Measurements from ENCODE around the gene KCNB1. TPM values are rescaled to one million over a fixed set of nuclear protein-coding genes. Genes with fewer than 3 reads are reported as not detected.
A peak's percentile ranks its signal among the peaks of the same experiment; 100 is the strongest.

Gene KCNB1
- total RNA-seq, 1 donor from 2014 or later = 0.52 TPM

DNA sequence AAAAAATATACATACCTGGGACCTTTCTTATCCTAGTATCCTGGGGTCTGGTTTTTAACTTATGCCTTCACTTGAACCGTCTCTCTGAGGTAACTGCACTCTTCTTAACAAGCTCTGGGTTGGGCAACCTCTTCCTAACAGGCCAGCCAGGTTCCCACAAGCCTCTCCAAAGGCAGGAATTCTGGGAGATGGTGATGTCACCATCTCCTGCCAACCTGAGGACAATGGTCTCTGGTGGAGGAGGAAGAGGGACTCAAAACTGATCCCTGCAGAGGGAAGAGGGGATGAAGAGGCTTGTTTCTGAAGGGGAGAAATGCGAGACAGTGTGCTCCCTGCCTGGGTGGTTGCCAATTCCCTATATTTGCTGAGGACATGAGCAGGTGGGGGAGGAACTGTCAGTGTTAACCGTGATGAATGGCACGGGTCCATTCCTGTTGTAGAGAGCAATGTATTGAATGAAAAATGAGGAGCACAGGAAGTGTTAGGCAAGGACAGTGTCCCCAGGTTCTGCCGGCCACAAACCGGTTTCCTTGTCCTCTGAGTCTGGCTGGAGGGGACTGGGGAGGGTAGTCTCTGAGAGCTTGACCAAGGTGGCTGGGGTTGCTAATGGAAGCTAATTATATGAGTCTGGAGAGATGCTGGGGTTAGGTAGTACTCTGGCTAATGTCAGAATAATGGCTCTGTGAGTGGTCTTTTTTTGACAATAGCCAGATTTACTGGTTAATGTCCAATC is 95.5 kb downstream of the KCNB1 start:
- ATAC-seq = no peak

DNA sequence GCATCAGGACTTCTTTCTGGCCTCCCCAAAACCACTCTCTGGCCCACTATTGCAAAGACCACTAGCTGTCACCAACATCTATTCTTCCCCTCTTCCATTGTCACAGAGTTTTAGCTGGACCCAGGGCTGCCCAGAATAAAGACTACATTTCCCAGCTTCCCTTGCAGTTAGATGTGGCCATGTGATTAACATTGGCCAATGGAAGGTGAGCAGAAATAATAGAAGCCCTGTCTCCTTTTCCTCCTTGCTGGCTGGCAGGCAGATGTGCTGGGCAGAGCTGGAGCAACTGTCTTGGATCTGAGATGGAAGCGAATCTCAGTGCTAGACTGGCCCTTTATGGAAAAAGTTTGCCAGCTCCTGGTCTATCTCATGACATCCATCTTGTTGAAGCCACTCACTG is 97.0 kb downstream of the KCNB1 start:
- peak; percentile 44 for ATAC-seq

DNA sequence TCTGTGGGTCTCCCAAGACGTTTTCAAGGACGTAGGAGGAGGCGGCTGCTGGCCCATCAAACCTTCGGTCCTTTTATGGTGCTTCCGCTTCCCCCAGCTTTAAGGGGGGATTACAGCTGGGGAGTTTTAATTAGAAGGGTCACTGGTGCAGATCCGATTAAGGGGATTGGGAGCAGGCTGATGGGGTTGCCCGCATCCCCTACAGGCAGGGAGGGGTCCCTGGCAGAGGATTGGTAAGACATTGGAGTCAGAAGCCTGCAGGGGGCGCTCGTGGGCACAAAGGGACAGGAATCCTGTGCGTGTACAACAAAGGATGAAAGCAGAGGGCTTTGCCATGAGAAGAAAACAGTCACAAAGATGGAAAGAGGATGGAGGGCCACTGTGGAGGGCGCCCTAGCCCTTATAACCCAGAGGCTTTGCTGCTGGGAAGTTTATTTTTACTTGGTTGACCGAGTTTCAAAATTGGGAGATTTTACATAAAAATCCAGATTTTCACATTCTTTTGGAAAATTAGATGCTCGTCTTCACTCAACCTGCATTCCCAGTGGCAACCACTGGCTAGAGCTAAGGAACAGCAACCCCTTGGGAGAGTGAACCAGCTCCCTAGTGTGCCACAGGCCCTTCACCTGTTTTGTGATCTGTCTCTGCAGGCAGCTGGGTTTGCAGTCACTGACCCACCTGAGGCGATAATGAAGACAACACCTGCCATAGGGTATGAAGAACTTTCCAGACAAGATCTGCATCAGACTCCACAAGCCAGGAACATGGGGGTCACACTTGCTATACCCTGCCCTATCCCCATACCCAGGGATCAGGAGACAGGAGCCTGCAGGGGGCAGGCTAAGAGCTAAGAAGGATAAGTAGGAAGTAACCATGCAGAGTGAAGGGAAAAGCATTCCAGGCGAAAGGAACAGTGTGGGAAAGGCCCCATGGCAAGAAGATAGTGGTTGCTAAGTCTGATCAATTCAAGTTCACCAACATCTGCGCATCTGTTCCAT is 97.7 kb downstream of the KCNB1 start:
- ATAC-seq = peak; percentile 33

DNA sequence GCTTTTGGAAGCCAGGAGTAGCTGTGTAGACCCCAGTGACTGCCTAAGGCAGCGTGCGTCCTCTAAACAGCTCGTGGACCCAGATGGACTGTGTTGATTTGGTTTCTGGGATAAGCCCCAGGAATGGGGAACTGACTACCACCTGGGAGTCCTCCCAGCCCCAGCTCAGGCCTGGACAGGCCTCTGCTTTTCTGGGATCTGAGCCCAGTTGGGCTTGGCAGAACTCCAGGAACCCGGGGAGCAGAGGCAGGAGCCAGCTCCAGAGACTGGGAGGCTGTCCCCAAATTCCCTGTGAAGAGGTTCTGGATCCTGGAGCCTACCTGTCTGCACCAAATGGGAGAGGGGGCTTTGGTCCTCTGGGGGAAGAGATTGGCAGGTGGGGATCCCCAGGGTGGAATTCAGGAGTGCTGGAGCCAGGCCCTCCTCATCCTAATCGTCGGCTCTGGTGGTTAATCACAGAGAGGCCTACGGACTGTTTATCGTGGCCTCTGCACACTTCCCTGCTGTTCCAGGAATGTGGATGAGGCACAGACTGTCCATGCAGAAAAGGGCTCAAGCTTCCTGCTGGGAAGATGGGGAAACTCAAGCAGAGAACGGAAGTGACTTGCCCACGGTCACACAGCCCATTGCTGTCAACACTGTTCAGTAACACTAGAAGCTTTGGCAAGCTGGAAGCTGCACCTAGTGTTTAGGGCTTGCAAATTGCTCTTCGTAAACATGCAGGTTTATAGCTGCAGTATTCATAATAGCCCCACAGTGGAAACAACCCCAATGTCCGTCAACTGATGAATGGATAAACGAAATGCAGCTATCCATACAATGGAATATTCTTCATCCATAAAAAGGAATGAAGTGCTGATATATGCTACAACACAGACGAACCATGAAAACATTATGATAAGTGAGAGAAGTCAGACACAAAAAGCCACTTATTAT is 100.6 kb downstream of the KCNB1 start:
- ATAC-seq = peak; percentile 86

GRCh38 chr20:49380337-49380780 is 102.1 kb downstream of the KCNB1 start:
- ATAC-seq = no peak

GRCh38 chr20:49379338-49379737 is 103.1 kb downstream of the KCNB1 start:
- ATAC-seq = no peak

DNA sequence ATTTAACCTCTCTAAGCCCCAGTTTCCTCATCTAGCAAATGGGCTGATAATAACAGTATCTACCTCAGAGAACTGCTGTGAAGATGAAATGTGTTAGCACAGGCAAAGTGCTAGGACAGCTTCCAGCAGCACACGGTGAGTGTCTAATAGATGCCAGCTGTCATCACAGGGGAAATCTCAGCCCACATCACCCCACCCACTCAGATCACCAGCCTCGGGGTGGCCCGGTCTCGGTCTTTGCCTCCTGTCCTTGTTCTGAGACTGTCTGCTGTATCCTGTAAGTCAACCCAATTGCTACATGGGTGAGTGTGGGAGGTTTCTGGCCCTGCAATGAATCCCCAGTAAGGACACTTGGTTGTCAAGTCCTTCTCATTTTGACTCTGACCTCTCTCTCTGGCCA is 105.1 kb downstream of the KCNB1 start:
- no peak for ATAC-seq

DNA sequence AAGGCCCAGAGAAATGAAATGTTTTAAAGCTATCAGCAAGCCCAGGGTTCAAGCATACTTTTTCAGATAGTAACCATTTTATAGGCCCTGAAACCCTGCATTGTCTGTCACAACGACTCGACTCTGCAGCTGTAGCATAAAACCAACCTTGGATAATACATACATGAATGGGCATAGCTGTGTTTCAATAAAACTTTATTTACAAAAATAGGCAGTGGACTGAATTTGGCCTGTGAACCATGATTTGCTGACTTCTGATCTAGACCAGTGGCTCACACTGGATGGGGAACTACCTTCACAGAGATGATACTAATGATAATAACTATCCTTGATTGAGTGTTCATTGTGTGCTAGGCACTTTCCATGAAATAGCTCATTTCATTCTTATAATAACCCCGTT is 107.3 kb downstream of the KCNB1 start:
- no peak for ATAC-seq

DNA sequence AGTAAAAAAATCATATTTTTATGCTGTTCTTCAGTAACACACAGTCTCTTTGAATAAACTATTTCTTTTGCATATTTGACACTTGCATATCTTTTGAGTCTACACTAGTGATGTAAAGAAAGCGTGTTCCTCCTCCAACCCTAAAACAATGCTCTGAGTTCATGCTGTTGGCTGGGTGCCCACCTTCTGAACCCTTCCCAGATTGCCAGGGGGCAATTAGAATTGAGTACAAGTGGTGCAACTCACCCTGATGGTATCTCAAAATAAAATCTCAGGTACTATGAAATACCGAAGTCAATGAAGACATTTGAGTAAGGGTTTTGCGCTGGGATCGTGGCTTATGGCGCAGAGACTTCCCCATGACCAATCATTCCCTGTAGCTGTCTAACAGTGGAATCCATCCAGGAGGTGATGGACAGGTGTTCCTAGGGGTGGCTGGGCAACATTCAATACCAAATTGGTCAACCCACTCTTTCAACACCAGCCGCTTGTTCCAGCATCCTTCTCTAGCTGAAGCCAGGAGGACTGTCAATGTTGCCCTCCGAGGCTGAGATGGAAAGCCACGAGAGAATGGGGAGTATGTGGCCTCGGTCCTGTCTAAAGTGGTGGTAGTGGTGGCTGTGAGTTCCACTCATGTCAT is 110.3 kb downstream of the KCNB1 start:
- no peak for ATAC-seq

GRCh38 chr20:49368596-49368995 is 113.9 kb downstream of the KCNB1 start:
- no peak for ATAC-seq

- no peak for ATAC-seq
Observed at GRCh38 chr20:49367113-49367512, 115.4 kb downstream of the KCNB1 start.

DNA sequence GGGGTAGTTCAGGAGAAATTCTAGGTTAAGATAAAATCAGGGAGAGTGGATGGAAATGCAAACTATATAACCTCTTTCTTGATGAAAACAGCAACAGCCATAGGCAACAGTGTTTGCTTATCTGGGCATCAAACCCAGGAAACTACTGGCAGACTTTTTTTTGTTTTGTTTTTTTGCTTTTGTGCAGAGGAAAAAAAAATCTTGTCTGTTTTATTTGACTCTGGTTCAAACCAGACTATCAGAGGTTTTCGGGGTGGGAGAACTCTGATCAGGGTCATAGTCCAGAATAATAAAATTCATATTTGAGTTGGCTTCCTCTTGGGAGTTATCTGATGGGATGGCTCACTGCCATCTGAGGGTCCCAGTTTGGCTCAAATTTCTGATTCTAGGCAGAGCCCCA is 115.8 kb downstream of the KCNB1 start:
- no peak for ATAC-seq

GRCh38 chr20:49361862-49362660 is 120.4 kb downstream of the KCNB1 start:
- ATAC-seq = no peak

GRCh38 chr20:49360242-49360968 is 122.1 kb downstream of the KCNB1 start:
- no peak for ATAC-seq

DNA sequence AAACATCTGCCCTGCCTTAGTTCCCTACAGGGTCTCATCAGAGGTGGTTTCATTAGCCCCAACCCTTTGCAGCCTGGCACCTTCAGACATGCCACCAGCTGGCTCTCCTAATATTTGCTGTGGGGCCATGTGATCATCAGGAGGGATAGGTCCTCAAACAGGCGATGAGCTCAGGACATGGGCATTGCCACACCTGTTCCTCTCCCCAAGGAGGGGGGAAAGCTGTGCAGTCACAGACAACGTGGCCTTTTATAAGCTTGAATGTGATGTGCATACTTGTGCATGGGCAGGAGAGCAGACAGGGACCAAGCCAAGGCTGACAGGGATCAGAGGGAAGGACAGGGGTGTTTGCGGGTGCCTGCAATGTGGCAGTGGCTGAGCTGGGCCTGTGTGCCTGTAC is 125.8 kb downstream of the KCNB1 start:
- ATAC-seq = peak; percentile 28

GRCh38 chr20:49354673-49355072 is 127.8 kb downstream of the KCNB1 start:
- no peak for ATAC-seq

GRCh38 chr20:49353348-49353747 is 129.1 kb downstream of the KCNB1 start:
- ATAC-seq = no peak

GRCh38 chr20:49352751-49353150 is 129.7 kb downstream of the KCNB1 start:
- no peak for ATAC-seq

DNA sequence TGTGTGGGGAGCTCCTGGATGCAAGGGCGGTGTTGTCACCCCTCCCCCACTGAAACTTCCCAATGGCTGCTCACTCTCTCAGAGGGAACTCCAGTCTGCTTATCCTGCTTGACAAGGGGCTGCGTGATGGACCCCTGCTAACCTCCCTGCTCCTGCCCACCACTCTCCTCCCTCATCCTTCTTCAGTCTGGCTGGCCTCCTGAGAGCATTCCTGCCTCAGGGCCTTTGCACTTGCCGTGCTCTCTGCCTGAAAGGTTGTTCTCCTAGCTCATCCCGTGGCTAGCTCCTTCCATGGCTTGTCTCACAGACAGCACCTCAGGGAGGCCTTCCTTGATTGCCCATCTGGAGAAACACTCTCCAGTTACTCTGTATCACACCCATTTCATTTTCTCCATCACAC is 130.7 kb downstream of the KCNB1 start:
- no peak for ATAC-seq

DNA sequence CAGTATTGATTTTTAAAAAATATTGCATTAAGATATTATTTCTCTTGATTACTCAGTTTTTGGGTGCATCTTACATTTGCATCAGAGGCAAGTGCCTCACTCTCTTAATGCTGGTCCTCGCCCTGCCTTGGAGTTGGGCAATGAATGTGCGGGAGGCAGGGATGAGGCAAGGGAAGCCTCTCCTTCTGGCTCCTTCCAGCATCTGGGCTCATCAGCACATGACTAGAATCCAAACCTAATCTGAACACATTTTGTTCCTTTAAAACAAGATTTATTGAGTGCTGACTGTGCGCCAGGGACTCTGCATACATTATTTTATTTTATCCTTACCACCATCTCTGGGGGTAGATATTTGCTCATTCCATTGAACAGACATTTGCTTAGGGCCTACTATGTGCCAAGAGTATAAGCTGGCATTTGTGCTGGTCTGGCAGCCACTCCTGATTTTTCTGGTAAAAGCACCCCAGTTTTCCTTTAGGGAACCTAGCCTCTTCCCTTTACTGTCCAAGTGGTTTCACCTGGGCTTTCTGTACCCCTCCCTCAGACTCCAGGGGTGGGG is 132.7 kb downstream of the KCNB1 start:
- no peak for ATAC-seq

Measured in esophagus mucosa (tissue), 1 donor.